ENCODE data around the gene ACYP1. TPM values are rescaled to one million over a fixed set of nuclear protein-coding genes. Genes with fewer than 3 reads are reported as not detected.

The ACYP1 gene
- total and polyA plus RNA-seq, 7 donors: 7.1 to 25.9 (median 12.1) TPM

DNA sequence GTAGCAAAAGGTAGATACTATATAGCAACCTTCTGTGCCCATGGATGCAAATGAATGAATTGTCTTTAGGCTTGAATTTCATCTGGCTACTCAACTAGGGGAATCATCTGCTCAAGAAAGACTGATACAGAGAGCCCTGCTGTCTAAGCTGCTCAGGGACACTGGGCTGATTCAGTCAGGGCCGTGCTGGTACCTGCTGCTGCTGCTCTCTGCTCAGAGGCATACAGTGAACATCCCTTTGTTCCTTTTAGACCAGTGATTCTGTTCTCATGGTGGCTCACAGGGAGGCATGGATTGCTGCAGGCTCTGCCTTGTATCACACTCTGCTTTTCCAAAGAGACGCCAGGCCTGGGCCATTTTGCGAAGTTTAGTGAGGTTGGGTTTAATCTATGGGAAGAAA lies 47.0 kb downstream of the ACYP1 start:
- ATAC-seq: no peak
- Histone ChIP-seq H3K4me1 (peaks cover 12% of the 10 kb centered on the region), H3K9me3 (no peaks in the 10 kb centered on the region), H3K27ac (no peak overlapping the region), H3K4me3 (no peak overlapping the region), H3K36me3 (ENCODE audit: insufficient read depth in 1 of 2, low read depth in 1 of 2) (peaks cover 11 to 95% of the 10 kb centered on the region in 2 donors), H3K27me3 (ENCODE audit: insufficient read depth in 3 of 3, low read length in 2 of 3) (no peaks in the 10 kb centered on the region)
- TF ChIP-seq, protein P1, sequence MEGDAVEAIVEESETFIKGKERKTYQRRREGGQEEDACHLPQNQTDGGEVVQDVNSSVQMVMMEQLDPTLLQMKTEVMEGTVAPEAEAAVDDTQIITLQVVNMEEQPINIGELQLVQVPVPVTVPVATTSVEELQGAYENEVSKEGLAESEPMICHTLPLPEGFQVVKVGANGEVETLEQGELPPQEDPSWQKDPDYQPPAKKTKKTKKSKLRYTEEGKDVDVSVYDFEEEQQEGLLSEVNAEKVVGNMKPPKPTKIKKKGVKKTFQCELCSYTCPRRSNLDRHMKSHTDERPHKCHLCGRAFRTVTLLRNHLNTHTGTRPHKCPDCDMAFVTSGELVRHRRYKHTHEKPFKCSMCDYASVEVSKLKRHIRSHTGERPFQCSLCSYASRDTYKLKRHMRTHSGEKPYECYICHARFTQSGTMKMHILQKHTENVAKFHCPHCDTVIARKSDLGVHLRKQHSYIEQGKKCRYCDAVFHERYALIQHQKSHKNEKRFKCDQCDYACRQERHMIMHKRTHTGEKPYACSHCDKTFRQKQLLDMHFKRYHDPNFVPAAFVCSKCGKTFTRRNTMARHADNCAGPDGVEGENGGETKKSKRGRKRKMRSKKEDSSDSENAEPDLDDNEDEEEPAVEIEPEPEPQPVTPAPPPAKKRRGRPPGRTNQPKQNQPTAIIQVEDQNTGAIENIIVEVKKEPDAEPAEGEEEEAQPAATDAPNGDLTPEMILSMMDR (IDR thresholded peaks at IDR 0.05): no peak
- intact Hi-C loops (cut with DNase I): no loop called here
- DNase-seq: no peak
- WGBS, 3 donors: 94 to 98% (median 96%) methylated on average over 3 of the region's 3 CpGs

DNA sequence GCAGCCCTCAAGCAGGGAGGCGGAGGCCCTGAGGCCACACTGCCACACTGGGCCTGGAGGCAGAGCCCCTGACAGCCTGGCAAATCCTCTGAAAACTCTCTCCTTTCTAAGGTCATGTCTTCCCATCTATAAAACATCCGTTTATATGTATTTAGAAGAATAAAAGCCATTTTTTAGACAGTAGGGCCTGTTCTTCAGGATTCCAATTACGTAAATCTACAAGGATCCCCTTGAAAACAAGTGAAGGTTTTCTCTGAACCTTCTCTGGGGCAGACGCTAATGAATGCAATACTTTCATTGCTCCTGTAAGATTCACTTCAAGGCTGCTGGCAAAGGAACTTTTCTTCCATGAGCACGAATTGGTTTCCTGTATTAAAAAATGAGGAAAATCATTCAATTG lies 48.3 kb downstream of the ACYP1 start:
- TF ChIP-seq, protein P1 (IDR thresholded peaks at IDR 0.05): no peak
- 83 to 88% (median 83%) methylated on average over 5 of the region's 5 CpGs for WGBS, 3 donors
- H3K27me3 ChIP-seq (ENCODE audit: insufficient read depth in 3 of 3, low read length in 2 of 3): no peaks in the 10 kb centered on the region
- ATAC-seq (no peak), DNase-seq (no peak)
- H3K4me3 ChIP-seq: no peak overlapping the region
- H3K36me3 ChIP-seq (ENCODE audit: insufficient read depth in 1 of 2, low read depth in 1 of 2): peaks cover 11 to 90% of the 10 kb centered on the region in 2 donors
- H3K27ac ChIP-seq: no peak overlapping the region
- peaks cover 18% of the 10 kb centered on the region for H3K4me1 ChIP-seq
- intact Hi-C loops (cut with DNase I): no loop called here
- no peaks in the 10 kb centered on the region for H3K9me3 ChIP-seq

DNA sequence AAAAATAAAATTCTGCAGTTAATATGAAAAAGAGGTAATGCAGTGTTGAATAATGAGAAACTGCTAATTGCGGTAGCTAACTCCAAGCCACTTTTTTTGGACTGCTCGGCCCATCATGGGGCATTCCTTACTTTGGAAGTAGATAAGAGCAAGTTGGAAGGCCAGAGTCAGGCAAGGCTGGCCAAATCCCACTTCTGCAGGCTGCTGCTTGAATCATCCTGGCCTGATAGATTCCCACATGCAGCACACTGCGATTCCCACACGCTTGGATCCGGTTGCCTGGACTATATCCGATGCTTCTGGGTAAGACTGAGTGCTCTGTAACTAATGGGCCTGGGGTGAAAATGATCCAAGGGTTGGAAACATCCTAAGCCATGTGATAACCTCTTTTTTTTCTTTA lies 50.5 kb downstream of the ACYP1 start:
- no peaks in the 10 kb centered on the region for H3K9me3 ChIP-seq
- intact Hi-C loops (cut with DNase I): no loop called here
- peaks cover 22 to 90% of the 10 kb centered on the region in 2 donors for H3K36me3 ChIP-seq (ENCODE audit: insufficient read depth in 1 of 2, low read depth in 1 of 2)
- peaks cover 18% of the 10 kb centered on the region for H3K4me1 ChIP-seq
- no peak overlapping the region for H3K27ac ChIP-seq
- ATAC-seq: no peak
- H3K27me3 ChIP-seq (ENCODE audit: insufficient read depth in 3 of 3, low read length in 2 of 3): no peaks in the 10 kb centered on the region
- H3K4me3 ChIP-seq: no peak overlapping the region
- TF ChIP-seq, protein P1 (IDR thresholded peaks at IDR 0.05): no peak
- 72 to 82% (median 76%) methylated on average over 6 of the region's 6 CpGs for WGBS, 3 donors
- no peak for DNase-seq

DNA sequence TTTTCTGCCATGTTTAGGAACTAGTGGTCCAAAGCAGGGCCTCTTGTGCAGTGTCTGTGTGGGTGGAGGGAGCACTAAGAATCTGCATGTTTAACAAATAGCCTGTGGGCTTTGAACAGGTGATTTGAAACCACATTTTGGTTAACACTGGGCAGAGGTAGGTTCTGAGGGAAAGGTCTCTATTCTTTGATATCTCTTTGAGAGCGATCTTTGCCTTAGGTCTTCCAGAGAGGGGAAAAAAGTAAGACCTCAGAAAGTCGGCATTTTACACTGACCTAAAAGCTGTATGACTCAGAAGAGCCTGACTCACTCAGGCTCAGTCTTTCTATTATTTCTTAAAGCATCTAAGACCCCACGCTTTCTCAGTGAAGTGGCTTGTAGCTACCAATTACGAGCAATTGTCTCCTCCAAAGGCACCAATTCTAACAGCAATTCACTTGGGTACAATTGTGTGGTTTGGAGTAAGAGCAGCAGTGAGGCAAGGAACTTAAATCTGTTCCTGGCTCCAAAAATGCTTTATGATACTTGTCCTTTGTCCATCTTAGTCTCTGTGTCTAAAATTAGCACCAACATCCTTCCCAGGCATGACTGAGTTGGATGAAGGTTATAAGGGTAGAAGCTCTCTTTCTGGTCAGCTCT lies 52.3 kb downstream of the ACYP1 start:
- Histone ChIP-seq H3K27me3 (ENCODE audit: insufficient read depth in 3 of 3, low read length in 2 of 3) (no peaks in the 10 kb centered on the region), H3K9me3 (no peaks in the 10 kb centered on the region), H3K4me1 (peaks cover 18% of the 10 kb centered on the region), H3K4me3 (no peak overlapping the region), H3K36me3 (ENCODE audit: insufficient read depth in 1 of 2, low read depth in 1 of 2) (peaks cover 22 to 90% of the 10 kb centered on the region in 2 donors), H3K27ac (peak overlapping the region; percentile 66)
- TF ChIP-seq, protein P1 (IDR thresholded peaks at IDR 0.05): no peak
- DNase-seq (no peak), ATAC-seq (peak; percentile 64 to 88 (median 77))
- 52 to 57% (median 57%) methylated on average over 4 of the region's 4 CpGs for WGBS, 3 donors
- intact Hi-C loops (cut with DNase I): no loop called here
